ENCODE measurements around the gene NKX3-2. TPM values are rescaled to one million over a fixed set of nuclear protein-coding genes. Genes with fewer than 3 reads are reported as not detected.

Gene NKX3-2
- total RNA-seq, 2 experiments from 2014 or later = not detected

DNA sequence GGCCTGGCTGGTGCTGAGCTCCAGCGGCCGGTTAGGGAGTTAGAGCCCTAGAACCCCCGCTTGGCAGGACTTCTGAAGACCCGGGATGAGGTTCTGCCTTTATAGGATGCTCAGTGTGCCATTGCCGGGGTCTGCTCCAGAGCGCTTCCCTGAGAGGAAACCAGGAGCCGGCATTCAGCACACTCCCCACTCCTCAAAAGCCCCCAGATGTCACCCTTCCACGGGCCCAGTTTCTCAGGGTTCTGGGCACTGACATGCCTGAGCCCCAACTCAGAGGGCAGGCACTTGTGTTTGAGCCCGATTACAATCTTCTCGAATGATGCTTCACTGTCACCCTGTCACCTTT, 6.5 kb downstream of the NKX3-2 start:
- POLR2A ChIA-PET = no interaction called here
- H3K27me3 Mint-ChIP-seq = peaks cover 87% of the 10 kb centered on the region
- TF ChIP-seq, protein P1, sequence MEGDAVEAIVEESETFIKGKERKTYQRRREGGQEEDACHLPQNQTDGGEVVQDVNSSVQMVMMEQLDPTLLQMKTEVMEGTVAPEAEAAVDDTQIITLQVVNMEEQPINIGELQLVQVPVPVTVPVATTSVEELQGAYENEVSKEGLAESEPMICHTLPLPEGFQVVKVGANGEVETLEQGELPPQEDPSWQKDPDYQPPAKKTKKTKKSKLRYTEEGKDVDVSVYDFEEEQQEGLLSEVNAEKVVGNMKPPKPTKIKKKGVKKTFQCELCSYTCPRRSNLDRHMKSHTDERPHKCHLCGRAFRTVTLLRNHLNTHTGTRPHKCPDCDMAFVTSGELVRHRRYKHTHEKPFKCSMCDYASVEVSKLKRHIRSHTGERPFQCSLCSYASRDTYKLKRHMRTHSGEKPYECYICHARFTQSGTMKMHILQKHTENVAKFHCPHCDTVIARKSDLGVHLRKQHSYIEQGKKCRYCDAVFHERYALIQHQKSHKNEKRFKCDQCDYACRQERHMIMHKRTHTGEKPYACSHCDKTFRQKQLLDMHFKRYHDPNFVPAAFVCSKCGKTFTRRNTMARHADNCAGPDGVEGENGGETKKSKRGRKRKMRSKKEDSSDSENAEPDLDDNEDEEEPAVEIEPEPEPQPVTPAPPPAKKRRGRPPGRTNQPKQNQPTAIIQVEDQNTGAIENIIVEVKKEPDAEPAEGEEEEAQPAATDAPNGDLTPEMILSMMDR (IDR thresholded peaks at IDR 0.05) = no peak

DNA sequence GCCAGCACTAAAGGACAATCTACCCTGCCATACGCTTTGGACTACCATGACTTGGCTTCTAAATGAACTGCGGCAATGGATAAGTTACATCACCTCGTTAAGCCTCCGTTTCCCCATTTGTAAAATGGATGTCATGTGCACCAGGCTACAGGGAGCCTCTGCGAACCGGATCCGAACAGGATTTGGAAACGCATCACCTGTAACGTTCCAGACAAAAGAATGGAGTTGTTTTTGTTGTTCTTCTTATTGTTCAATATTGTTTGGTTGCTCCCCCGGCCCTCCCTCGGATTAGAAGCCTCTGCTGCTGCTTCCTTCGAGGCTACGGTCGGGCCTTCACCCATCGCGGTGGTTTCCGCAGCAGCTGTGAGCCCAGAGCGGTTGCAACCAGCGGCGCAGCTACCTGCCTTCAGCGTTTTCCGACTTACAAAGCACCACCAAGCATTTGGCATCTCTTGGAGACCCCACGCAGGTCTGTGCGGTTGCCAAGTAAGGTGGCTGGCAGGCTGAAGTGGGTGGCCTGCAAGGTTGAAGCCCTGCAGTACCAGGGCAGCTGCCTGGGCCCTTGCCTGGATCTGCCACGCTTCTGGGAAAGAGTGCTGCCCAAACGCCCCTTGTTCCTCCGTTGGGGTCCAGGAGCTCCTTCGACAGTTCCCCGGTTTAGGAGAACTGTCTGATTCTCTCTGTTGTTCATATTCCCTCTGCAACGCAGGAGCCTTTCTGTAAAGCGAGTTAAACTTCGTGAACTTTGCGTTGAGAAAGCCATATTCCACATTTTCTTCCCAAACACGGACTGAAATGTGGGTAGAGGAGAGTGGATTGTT, 7.1 kb downstream of the NKX3-2 start:
- no peak overlapping the region for H3K4me3 Mint-ChIP-seq
- H3K9me3 Mint-ChIP-seq = peaks cover 4% of the 10 kb centered on the region
- peaks cover 44% of the 10 kb centered on the region for H3K4me1 Mint-ChIP-seq (ENCODE audit: low read depth)
- H3K27me3 Mint-ChIP-seq = peaks cover 88% of the 10 kb centered on the region
- ChIA-PET POLR2A (interaction anchor here (0.8 to 1.4 kb wide), 2 partner anchors 12 to 15 kb away, joined by 3 to 5 read pairs; no protein-coding TSS in a partner anchor), CTCF (interaction anchor here (1.5 kb wide), 1 partner anchor 11 kb away, joined by 5 read pairs; no protein-coding TSS in a partner anchor)
- TF ChIP-seq, protein P1 (IDR thresholded peaks at IDR 0.05) = no peak
- DNase-seq (peak; percentile 47), ATAC-seq (no peak)
- peaks cover 4% of the 10 kb centered on the region for H3K36me3 Mint-ChIP-seq (ENCODE audit: low read depth)
- no peak overlapping the region for H3K27ac Mint-ChIP-seq
- intact Hi-C loops (cut with micrococcal nuclease) = no loop called here

More for the DNA sequence above, 6.5 kb downstream of the NKX3-2 start:
- Mint-ChIP-seq H3K27ac (no peak overlapping the region), H3K36me3 (ENCODE audit: low read depth) (peaks cover 4% of the 10 kb centered on the region), H3K9me3 (peaks cover 4% of the 10 kb centered on the region), H3K4me3 (no peak overlapping the region), H3K4me1 (ENCODE audit: low read depth) (peaks cover 46% of the 10 kb centered on the region)
- no peak for DNase-seq
- CTCF ChIA-PET = interaction anchor here (1.5 kb wide), 1 partner anchor 12 kb away, joined by 5 read pairs; no protein-coding TSS in a partner anchor
- ATAC-seq = no peak
- intact Hi-C loops (cut with micrococcal nuclease) = no loop called here

DNA sequence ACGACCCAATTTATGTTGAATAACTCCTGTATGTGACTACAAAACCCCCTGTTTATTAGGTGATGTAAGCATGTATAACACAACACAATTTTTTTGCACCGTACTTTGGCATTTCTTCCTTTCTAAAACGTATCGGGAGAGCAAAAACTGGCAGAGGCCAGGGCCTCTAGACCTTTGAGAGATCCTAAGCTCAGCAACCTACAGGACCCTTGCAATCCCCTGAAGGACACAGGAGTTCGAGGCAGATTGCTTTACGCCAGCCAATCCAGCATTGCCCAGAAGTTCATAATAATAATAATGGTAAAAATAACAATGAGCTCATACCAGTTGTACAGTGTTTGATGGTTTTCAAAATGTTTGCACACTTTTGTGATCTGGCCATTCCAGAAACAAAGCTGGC, 7.7 kb downstream of the NKX3-2 start:
- TF ChIP-seq, protein P1 (IDR thresholded peaks at IDR 0.05) = no peak
- Mint-ChIP-seq H3K9me3 (peaks cover 4% of the 10 kb centered on the region), H3K27me3 (peaks cover 88% of the 10 kb centered on the region), H3K27ac (no peak overlapping the region), H3K36me3 (ENCODE audit: low read depth) (peaks cover 4% of the 10 kb centered on the region), H3K4me1 (ENCODE audit: low read depth) (peaks cover 42% of the 10 kb centered on the region), H3K4me3 (no peak overlapping the region)
- ATAC-seq = no peak
- DNase-seq = no peak
- ChIA-PET CTCF (interaction anchor here (1.5 kb wide), 1 partner anchor 11 kb away, joined by 5 read pairs; no protein-coding TSS in a partner anchor), POLR2A (interaction anchor here (0.8 to 1.4 kb wide), 2 partner anchors 12 to 15 kb away, joined by 3 to 5 read pairs; no protein-coding TSS in a partner anchor)
- intact Hi-C loops (cut with micrococcal nuclease) = no loop called here

DNA sequence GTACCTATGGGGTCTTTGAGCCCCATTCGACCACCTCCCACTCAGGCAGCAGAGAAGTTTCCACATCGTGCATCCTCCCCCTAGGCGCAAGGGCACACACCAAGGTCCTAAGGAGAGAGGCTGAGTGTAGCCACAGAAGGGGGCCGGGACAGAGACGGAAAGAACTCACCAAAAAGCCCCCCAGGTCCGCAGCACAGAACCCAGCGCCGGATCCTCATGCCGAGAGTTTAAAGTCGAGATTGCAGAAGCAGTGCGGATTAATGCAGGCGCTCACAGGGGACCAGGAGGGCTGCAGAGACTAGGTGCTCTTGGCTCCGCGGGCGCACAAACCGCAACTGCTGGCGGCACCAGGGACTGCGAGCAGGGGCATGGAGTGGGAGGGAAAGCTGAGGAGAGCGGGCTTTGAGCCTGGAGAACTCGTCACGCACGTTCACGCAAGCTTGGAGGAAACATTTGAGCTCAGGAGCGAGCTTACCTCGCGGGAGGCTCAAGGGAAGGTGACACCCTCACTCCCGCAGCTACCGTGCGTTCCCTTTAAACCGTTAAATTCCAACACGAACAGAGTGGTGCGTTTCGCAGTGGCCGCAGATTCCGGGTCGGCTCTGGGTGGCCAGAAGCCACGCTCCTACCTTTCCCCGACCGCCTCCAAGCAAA, 8.5 kb downstream of the NKX3-2 start:
- H3K36me3 Mint-ChIP-seq (ENCODE audit: low read depth) = peaks cover 7% of the 10 kb centered on the region
- POLR2A ChIA-PET = interaction anchor here (1.4 kb wide), 1 partner anchor 11 kb away, joined by 5 read pairs; no protein-coding TSS in a partner anchor
- no peak for ATAC-seq
- peaks cover 42% of the 10 kb centered on the region for H3K4me1 Mint-ChIP-seq (ENCODE audit: low read depth)
- CTCF ChIA-PET = no interaction called here
- intact Hi-C loops (cut with micrococcal nuclease) = no loop called here
- TF ChIP-seq, protein P1 (IDR thresholded peaks at IDR 0.05) = no peak
- DNase-seq = no peak
- H3K9me3 Mint-ChIP-seq = peaks cover 4% of the 10 kb centered on the region
- H3K4me3 Mint-ChIP-seq = no peak overlapping the region
- peaks cover 87% of the 10 kb centered on the region for H3K27me3 Mint-ChIP-seq
- no peak overlapping the region for H3K27ac Mint-ChIP-seq
